Stimulated activated CD4-positive, alpha-beta T cell treated with anti-CD3 and anti-CD28 coated beads, Interleukin-1b, Interleukin-23, amount 100 ng/mL, for 4 hours (primary cell): ENCODE measurements around the gene WNK4.

Experiments
- DNase-seq, 2 donors: peaks; one replicate each; pipeline ENCODE4 v3.0.0-alpha.2; 2020; ENCODE audit warnings: low read depth in 2 of 2

Gene WNK4

GRCh38 chr17:42796066-42796758 lies 15.8 kb downstream of the WNK4 start:
- no peak for DNase-seq

- DNase-seq, result no peak
Observed at GRCh38 chr17:42797067-42798007, 16.9 kb downstream of the WNK4 start.

GRCh38 chr17:42798011-42798382 lies 17.6 kb downstream of the WNK4 start:
- DNase-seq, result no peak

- DNase-seq, result peak; percentile 49 to 75
Observed at GRCh38 chr17:42798383-42799380, 18.3 kb downstream of the WNK4 start, which contains the start of the genes CNTD1 and COA3. Gene CNTD1 (plus strand): TSS chr17:42798861. CDS start chr17:42799068, 207 bp downstream. Gene COA3 (minus strand): TSS chr17:42798704. CDS start chr17:42798681, 23 bp downstream.

- DNase-seq, result no peak
Observed at GRCh38 chr17:42803074-42803883, 22.9 kb downstream of the WNK4 start.

GRCh38 chr17:42804918-42805367 lies 24.5 kb downstream of the WNK4 start:
- DNase-seq, result no peak

- DNase-seq, result no peak
Observed at GRCh38 chr17:42806249-42806648, 25.8 kb downstream of the WNK4 start.

GRCh38 chr17:42809250-42809649 lies 28.8 kb downstream of the WNK4 start:
- DNase-seq, result no peak

- DNase-seq, result no peak
Observed at GRCh38 chr17:42814633-42815399, 34.4 kb downstream of the WNK4 start.

GRCh38 chr17:42817866-42818265 lies 37.5 kb downstream of the WNK4 start:
- DNase-seq, result no peak

- DNase-seq, result no peak
Observed at GRCh38 chr17:42818379-42818778, 38.0 kb downstream of the WNK4 start.

GRCh38 chr17:42819939-42820535 lies 39.6 kb downstream of the WNK4 start:
- peak; percentile 45 to 57 for DNase-seq

- no peak for DNase-seq
Observed at GRCh38 chr17:42821176-42821575, 40.8 kb downstream of the WNK4 start.

GRCh38 chr17:42827472-42827871 lies 47.1 kb downstream of the WNK4 start:
- no peak for DNase-seq

GRCh38 chr17:42830971-42831370 lies 50.6 kb downstream of the WNK4 start:
- DNase-seq, result no peak

GRCh38 chr17:42832213-42832933 lies 52.0 kb downstream of the WNK4 start:
- DNase-seq, result no peak

- DNase-seq, result peak; percentile 80 to 84
Observed at GRCh38 chr17:42832934-42833766, 52.7 kb downstream of the WNK4 start, which contains the start of gene PSME3. Gene PSME3 (plus strand): TSS chr17:42833397. CDS start chr17:42833632, 235 bp downstream.
